Ascending aorta (tissue), 2 donors: Measurements from ENCODE around the gene TTC34. TPM values are rescaled to one million over a fixed set of nuclear protein-coding genes. Genes with fewer than 3 reads are reported as not detected.
"Not testable (repeated sequence)": the region's sequence is repeated elsewhere in the genome, so short reads cannot be mapped to it uniquely, and the experiment has no call there.

Source experiments
- DNase-seq, 2 donors: peaks; one replicate each; pipeline ENCODE4 v3.0.0-alpha.2; 2019; ENCODE audit warnings: low spot score in 2 of 2
- H3K27ac ChIP-seq, 2 donors: fragments of 200-600 bp; sonication (generic); one replicate each; pipeline ENCODE4 v1.5.1; 2016 to 2017; ENCODE audit warnings: mild to moderate bottlenecking in 1 of 2
- H3K27me3 ChIP-seq: fragments of 200-600 bp; sonication (generic); one replicate; pipeline ENCODE4 v1.5.1; 2017
- H3K36me3 ChIP-seq, 2 donors: fragments of 200-600 bp; sonication (generic); one replicate each; pipeline ENCODE4 v1.5.1; 2016
- H3K4me1 ChIP-seq, 2 donors: fragments of 200-600 bp; sonication (generic); one replicate each; pipeline ENCODE4 v1.5.1; 2016 to 2017; ENCODE audit warnings: mild to moderate bottlenecking in 1 of 2
- H3K4me3 ChIP-seq, 2 donors: fragments of 200-600 bp; sonication (generic); one replicate each; pipeline ENCODE4 v1.5.1; 2016 to 2017; ENCODE audit warnings: mild to moderate bottlenecking in 1 of 2
- H3K9me3 ChIP-seq, 2 donors: fragments of 200-600 bp; sonication (generic); one replicate each; pipeline ENCODE4 v1.5.1; 2016
- intact Hi-C: fragments of 100-400 bp; cut with DNase I; formaldehyde crosslinking; loops from one replicate; pipeline ENCODE4 v1.15.1; 2023
- total RNA-seq: library from RNA; depleted of rRNA; stranded (reverse); fragments of >200 nt; gene quantifications from one replicate; pipeline ENCODE4 v1.1.0, GENCODE V29; 2016

Gene TTC34
- total RNA-seq, 1 donor from 2014 or later, result 0.75 TPM

DNA sequence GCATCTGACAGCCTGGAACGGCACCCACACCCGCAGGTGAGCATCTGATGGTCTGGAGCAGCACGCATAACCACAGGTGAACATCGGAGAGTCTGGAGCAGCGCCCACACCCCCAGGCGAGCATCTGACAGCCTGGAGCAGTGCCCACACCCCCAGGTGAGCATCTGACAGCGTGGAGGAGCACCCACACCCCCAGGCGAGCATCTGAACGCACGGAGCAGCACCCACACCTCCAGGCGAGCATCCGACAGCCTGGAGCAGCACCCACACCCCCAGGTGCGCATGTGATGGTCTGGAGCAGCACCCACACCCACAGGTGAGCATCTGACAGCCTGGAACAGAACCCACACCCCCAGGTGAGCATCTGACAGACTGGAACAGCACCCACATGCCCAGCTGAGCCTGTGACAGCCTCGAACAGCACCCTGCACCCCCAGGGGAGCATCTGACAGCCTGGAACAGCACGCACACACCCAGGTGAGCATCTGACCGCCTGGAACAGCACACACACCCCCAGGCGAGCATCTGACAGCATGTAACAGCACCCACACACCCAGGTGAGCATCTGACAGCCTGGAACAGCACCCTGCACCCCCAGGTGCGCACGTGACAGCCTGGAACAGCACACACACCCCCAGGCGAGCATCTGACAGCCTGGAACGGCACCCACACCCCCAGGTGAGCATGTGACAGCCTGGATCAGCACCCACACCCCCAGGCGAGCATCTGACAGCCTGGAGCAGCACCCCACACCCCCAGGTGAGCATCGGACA, 115.2 kb downstream of the TTC34 start:
- H3K27ac ChIP-seq, H3K4me1 ChIP-seq, H3K4me3 ChIP-seq, H3K27me3 ChIP-seq, intact Hi-C loops, H3K9me3 ChIP-seq, H3K36me3 ChIP-seq: not testable (repeated sequence)
- peak in 1 of 2 donors; percentile 27 for DNase-seq

DNA sequence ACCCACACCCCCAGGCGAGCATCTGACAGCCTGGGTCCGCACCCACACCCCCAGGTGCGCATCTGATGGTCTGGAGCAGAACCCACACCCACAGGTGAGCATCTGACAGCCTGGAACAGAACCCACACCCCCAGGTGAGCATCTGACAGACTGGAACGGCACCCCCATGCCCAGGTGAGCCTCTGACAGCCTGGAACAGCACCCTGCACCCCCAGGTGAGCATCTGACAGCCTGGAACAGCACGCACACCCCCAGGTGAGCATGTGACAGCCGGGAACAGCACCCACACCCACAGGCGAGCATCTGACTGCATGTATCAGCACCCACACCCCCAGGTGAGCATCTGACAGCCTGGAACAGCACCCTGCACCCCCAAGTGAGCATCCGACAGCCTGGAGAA, 115.8 kb downstream of the TTC34 start:
- H3K27me3 ChIP-seq, intact Hi-C loops, H3K4me3 ChIP-seq, H3K4me1 ChIP-seq, H3K36me3 ChIP-seq, H3K9me3 ChIP-seq, H3K27ac ChIP-seq: not testable (repeated sequence)
- peak in 1 of 2 donors; percentile 15 for DNase-seq

- H3K9me3 ChIP-seq, H3K4me1 ChIP-seq, H3K27me3 ChIP-seq, intact Hi-C loops, H3K27ac ChIP-seq, H3K36me3 ChIP-seq, H3K4me3 ChIP-seq: not testable (repeated sequence)
- DNase-seq, result peak in 1 of 2 donors; percentile 45
Measured at GRCh38 chr1:2684878-2685277, 116.6 kb downstream of the TTC34 start.

DNA sequence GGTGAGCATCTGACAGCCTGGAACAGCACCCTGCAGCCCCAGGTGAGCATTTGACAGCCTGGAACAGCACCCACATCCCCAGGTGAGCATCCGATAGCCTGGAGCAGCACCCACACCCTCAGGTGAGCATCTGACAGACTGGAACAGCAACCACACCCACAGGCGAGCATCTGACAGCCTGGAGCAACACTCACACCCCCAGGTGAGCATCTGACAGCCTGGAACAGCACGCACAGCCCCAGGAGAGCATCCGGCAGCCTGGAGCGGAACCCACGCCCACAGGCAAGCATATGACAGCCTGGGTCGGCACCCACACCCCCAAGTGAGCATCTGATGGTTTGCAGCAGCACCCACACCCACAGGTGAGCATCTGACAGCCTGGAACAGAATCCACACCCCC, 117.5 kb downstream of the TTC34 start:
- H3K4me1 ChIP-seq, H3K9me3 ChIP-seq, H3K27me3 ChIP-seq, H3K27ac ChIP-seq, H3K36me3 ChIP-seq, intact Hi-C loops, H3K4me3 ChIP-seq: not testable (repeated sequence)
- DNase-seq, result peak in 1 of 2 donors; percentile 83

DNA sequence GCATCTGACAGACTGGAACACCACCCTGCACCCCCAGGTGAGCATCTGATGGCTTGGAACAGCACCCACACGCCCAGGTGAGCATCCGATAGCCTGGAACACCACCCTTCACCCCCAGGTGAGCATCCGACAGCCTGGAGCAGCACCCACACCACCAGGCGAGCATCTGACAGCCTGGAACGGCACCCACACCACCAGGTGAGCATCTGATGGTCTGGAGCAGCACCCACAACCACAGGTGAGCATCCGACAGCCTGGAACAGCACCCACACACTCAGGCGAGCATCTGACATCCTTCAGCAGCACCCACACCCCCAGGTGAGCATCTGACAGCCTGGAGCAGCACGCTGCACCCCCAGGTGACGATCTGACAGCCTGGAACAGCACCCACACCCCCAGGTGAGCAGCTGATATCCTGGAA, 118.2 kb downstream of the TTC34 start:
- H3K4me1 ChIP-seq, H3K9me3 ChIP-seq, H3K27ac ChIP-seq, intact Hi-C loops, H3K27me3 ChIP-seq, H3K36me3 ChIP-seq, H3K4me3 ChIP-seq: not testable (repeated sequence)
- peak in 1 of 2 donors; percentile 50 for DNase-seq

- H3K27ac ChIP-seq, H3K9me3 ChIP-seq, intact Hi-C loops, H3K4me3 ChIP-seq, H3K4me1 ChIP-seq, DNase-seq, H3K27me3 ChIP-seq, H3K36me3 ChIP-seq: not testable (repeated sequence)
Measured at GRCh38 chr1:2682879-2683278, 118.6 kb downstream of the TTC34 start.

- H3K4me3 ChIP-seq, H3K27ac ChIP-seq, H3K36me3 ChIP-seq, H3K4me1 ChIP-seq, intact Hi-C loops, H3K27me3 ChIP-seq, H3K9me3 ChIP-seq: not testable (repeated sequence)
- peak in 1 of 2 donors; percentile 30 for DNase-seq
Measured at GRCh38 chr1:2676726-2677125, 124.8 kb downstream of the TTC34 start.

DNA sequence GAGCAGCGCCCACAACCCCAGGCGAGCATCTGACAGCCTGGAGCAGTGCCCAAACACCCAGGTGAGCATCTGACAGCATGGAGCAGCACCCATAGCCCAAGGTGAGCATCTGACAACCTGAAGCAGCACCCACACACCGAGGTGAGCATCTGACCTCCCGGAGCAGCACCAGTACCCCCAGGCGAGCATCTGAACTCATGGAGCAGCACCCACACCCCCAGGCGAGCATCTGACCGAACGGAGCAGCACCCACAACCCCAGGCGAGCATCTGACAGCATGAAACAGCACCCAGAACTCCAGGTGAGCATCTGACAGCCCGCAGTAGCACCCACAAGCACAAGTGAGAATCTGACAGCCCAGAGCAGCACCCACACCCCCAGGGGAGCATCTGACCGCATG, 129.8 kb downstream of the TTC34 start:
- intact Hi-C loops, H3K27ac ChIP-seq, H3K4me1 ChIP-seq, H3K36me3 ChIP-seq, H3K4me3 ChIP-seq, H3K9me3 ChIP-seq, H3K27me3 ChIP-seq: not testable (repeated sequence)
- peak in 1 of 2 donors; percentile 64 for DNase-seq

DNA sequence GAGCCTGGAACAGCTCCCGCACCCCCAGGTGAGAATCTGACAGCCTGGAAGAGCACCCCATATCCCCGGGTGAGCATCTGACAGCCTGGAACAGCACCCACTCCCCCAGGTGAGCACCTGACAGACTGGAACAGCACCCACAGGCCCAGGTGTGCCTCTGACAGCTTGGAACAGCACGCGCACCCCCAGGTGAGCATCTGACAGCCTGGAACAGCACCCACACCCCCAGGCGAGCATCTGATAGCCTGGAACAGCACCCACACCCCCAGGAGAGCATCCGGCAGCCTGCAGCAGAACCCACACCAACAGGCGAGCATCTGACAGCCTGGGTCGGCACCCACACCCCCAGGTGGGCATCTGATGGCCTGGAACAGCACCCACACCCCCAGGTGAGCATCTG, 141.7 kb downstream of the TTC34 start:
- H3K9me3 ChIP-seq, H3K4me3 ChIP-seq, H3K27ac ChIP-seq, intact Hi-C loops, H3K36me3 ChIP-seq, H3K27me3 ChIP-seq, H3K4me1 ChIP-seq: not testable (repeated sequence)
- DNase-seq, result peak; percentile 51 to 55

DNA sequence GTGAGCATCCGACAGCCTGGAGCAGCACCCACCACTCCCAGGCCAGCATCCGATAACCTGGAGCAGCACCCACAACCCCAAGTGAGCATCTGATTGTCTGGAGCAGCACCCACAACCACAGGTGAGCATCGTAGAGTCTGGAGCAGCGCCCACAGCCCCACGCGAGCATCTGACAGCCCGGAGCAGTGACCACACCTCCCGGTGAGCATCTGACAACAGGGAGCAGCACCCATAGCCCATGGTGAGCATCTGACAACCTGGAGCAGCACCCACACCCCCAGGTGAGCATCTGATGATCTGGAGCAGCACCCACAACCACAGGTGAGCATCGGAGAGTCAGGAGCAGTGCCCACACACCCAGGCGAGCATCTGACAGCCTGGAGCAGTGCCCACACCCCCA, 143.6 kb downstream of the TTC34 start:
- H3K4me1 ChIP-seq, H3K27me3 ChIP-seq, H3K9me3 ChIP-seq, intact Hi-C loops, H3K36me3 ChIP-seq, H3K4me3 ChIP-seq, H3K27ac ChIP-seq: not testable (repeated sequence)
- DNase-seq, result peak in 1 of 2 donors; percentile 54

GRCh38 chr1:2657124-2657523, 144.4 kb downstream of the TTC34 start:
- peak; percentile 7 to 54 for DNase-seq
- H3K36me3 ChIP-seq, intact Hi-C loops, H3K27me3 ChIP-seq, H3K9me3 ChIP-seq, H3K4me1 ChIP-seq, H3K4me3 ChIP-seq, H3K27ac ChIP-seq: not testable (repeated sequence)

DNA sequence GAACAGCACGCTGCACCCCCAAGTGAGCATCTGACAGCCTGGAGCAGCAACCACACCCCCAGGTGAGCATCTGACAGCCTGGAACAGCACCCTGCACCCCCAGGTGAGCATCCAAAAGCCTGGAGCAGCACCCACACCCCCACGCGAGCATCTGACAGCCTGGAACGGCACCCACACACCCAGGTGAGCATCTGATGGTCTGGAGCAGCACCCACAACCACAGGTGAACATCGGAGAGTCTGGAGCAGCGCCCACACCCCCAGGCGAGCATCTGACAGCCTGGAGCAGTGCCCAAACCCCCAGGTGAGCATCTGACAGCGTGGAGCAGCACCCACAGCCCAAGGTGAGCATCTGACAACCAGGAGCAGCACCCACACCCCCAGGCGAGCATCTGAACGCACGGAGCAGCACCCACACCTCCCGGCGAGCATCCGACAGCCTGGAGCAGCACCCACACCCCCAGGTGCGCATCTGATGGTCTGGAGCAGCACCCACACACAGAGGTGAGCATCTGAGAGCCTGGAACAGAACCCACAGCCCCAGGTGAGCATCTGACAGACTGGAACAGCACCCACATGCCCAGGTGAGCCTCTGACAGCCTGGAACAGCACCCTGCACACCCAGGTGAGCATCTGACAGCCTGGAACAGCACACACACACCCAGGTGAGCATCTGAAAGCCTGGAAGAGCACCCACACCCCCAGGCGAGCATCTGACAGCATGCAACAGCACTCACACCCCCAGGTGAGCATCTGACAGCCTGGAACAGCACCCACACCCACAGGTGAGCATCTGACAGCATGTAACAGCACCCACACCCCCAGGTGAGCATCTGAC, 145.7 kb downstream of the TTC34 start:
- H3K36me3 ChIP-seq, H3K4me3 ChIP-seq, H3K27me3 ChIP-seq, H3K9me3 ChIP-seq, intact Hi-C loops, H3K27ac ChIP-seq, H3K4me1 ChIP-seq: not testable (repeated sequence)
- peak in 1 of 2 donors; percentile 69 for DNase-seq

DNA sequence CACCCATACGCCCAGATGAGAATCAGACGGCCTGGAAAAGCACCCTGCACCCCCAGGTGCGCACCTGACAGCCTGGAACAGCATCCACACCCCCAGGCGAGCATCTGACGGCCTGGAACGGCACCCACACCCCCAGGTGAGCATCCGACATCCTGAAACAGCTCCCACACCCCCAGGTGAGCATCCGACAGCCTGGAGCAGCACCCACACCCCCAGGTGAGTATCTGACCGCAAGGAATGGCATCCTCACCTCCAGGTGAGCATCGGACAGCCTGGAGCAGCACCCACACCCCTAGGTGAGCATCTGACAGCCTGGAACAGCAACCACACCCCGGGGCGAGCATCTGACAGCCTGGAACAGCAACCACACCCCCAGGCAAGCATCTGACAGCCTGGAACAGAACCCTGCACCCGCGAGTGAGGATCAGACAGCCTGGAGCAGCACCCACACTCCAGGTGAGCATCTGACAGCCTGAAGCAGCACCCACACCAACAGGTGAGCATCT, 147.0 kb downstream of the TTC34 start:
- intact Hi-C loops, H3K9me3 ChIP-seq, H3K36me3 ChIP-seq, H3K4me1 ChIP-seq, H3K27me3 ChIP-seq, H3K4me3 ChIP-seq, H3K27ac ChIP-seq: not testable (repeated sequence)
- peak in 1 of 2 donors; percentile 69 for DNase-seq

DNA sequence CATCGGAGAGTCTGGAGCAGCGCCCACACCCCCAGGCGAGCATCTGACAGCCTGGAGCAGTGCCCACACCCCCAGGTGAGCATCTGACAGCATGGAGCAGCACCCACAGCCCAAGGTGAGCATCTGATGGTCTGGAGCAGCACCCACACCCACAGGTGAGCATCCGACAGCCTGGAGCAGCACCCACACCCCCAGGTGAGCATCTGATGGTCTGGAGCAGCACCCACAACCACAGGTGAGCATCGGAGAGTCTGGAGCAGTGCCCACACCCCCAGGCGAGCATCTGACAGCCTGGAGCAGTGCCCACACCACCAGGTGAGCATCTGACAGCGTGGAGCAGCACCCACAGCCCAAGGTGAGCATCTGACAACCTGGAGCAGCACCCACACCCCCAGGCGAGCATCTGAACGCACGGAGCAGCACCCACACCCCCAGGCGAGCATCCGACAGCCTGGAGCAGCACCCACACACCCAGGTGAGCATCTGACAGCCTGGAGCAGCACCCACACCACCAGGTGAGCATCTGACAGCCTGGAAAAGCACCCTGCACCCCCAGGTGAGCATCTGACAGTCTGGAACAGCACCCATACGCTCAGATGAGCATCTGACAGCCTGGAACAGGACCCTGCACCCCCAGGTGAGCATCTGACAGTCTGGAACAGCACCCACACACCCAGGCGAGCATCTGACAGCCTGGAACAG, 147.6 kb downstream of the TTC34 start:
- H3K4me1 ChIP-seq, intact Hi-C loops, H3K27me3 ChIP-seq, H3K27ac ChIP-seq, H3K36me3 ChIP-seq, H3K9me3 ChIP-seq, H3K4me3 ChIP-seq: not testable (repeated sequence)
- peak in 1 of 2 donors; percentile 85 for DNase-seq
